HL-60/S4 treated with retinoic acid at 250 ng/mL for 4 days and 3 days (cell line): ENCODE data around the gene ZNF410.
"Not testable (repeated sequence)": the region's sequence is repeated elsewhere in the genome, so short reads cannot be mapped to it uniquely, and the experiment has no call there.

Experiments used
- in situ Hi-C: fragments of 300-500 bp; cut with MboI; formaldehyde crosslinking; loops from 2 replicates; pipeline ENCODE4 v1.7.0; 2022; ENCODE audit warnings: low sequenced_read_pairs

Gene ZNF410

DNA sequence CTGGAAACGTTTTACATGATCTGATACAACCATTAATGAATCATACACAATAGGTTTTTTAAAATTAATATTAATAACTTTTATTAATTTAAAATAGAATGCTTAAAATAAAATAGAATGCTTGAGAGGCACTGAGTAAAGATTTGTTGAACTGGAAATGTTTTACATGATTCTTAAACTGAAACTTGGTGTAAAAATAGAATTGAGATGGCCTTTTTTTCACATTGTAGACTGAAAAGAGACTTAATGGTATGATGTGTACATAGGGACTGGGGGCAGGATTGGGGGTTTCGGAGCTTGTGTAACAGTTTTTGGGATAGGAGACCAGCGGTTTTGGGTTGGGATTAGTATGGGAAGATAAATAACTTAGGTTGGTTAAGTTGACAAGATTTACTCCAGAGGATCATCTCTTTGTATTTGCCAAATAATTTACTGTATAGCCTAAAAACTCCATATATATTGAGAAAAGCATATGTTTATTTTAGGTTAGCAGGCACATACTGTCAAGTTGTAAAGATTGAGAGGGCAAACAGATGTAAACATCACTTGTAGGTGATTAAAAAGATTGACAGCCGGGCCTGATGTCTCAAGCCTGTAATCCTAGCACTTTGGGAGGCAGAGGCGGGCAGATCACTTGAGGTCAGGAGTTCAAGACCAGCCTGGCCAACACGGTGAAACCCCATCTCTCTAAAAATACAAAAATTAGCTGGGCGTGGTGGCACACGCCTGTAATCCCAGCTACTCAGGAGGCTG lies 2.0 kb upstream of the ZNF410 start:
- in situ Hi-C loops: no loop called here

- in situ Hi-C loops: no loop called here
These were observed 608 bp downstream of the ZNF410 start for GRCh38 chr14:73887318-73887616.

- in situ Hi-C loops: no loop called here
These were observed 1.2 kb downstream of the ZNF410 start for GRCh38 chr14:73887694-73888459.

DNA sequence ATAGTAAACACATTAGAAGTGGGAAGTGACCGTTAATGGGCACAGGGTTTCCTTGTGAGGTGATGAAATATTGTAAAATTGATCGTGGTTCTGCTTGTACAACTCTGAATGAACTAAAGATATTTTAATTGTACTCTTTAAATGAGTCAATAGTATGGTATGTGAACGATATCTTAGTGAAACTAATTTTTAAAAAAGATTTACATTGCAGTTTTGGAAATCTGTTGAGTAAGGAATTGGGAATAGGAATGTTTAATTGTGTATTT lies 1.7 kb downstream of the ZNF410 start:
- in situ Hi-C loops: no loop called here

- in situ Hi-C loops: no loop called here
These were observed 2.3 kb downstream of the ZNF410 start for GRCh38 chr14:73888971-73889370.

DNA sequence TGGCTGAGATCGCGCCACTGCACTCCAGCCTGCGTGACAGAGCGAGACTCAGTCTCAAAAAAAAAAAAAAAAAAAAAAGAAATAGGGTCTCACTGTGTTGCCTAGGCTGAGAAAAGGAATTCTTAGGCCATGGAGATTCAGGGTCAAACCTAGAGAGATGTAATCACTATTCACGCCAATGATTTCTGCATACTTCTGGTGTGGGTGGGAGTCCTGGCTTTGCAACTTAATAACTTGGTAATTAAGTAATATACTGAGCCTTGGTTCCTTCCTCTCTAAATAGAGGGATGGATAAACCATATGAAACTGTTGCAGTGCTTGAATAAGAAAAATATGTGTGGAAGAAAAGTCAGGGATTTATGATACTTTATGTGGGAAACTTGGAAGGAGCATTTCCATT lies 2.7 kb downstream of the ZNF410 start:
- in situ Hi-C loops: no loop called here

GRCh38 chr14:73894180-73894687 lies 7.6 kb downstream of the ZNF410 start:
- in situ Hi-C loops: not testable (repeated sequence)

DNA sequence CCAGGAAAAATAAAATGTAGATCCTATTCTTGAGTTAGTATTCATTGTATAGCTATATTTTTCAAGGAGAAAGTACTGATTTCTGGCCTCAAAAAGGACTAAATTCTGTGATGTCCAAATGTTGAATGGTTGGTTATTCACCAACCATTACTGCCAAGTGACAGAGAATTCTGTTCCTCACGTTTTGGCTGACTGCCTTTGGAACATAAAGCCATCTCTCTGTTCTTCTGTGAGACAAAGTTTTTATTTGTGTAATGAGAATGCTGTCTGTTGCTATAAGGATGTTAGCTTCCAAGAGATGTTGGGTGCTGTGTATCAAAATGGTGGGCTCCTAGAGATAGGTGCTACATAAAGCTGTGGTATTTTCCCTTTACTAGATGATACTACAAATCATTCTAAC lies 9.3 kb downstream of the ZNF410 start:
- in situ Hi-C loops: no loop called here

DNA sequence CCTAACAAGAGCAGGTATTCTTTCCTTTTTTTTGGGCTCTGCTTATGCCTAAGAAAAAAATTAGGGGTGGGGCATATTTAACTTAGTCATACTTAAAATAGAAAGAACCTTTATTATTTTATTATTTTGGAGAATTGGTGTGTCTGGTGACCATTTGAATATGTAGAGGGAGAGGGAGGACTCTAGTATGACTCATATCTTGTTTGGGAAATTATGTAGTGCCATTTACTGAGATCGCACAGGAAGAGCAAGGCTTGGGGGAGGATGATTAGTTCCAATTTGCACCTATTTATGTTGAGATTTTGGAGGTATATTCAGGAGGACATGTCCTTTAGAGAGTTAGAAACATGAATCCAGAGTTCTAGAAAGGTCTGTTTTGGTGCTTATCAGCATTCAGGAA lies 9.9 kb downstream of the ZNF410 start:
- in situ Hi-C loops: no loop called here

DNA sequence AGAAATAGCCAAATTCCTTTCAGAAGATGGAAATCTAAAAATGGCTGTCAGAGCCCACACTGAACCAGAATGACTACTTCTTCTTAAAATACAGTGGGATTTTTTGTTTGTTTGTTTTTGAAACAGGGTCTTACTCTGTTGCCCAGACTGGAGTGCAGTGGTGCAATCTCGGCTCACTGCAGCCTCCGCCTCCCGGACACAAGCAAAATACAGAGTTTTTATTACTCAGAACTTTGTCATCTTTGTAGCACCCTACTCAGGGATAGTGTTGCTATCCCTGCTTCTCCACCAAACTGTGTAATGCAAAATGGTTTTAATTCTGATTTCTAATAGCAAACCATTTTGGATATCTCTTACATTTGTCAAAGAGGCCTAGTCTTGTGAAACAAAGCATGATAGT lies 16.4 kb downstream of the ZNF410 start:
- in situ Hi-C loops: no loop called here

DNA sequence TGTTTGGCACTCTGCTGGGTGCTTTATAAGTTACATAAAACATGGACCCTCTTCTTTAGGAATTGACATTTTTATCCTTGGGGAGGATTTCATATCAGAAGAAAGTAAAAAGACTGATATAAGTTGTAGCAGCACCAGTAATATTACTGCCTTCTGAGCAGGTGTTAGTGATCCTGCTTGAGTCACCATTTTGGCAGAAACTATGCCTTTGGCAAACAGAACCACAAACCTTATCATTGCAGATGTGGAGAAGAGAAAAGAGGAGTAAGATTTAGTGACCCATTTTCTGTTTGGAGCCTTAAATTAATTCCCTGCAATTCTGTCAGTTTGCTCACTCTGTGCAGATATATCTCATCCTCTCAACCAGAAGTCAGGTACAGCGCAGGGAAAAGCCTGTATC lies 23.0 kb downstream of the ZNF410 start:
- in situ Hi-C loops: no loop called here

DNA sequence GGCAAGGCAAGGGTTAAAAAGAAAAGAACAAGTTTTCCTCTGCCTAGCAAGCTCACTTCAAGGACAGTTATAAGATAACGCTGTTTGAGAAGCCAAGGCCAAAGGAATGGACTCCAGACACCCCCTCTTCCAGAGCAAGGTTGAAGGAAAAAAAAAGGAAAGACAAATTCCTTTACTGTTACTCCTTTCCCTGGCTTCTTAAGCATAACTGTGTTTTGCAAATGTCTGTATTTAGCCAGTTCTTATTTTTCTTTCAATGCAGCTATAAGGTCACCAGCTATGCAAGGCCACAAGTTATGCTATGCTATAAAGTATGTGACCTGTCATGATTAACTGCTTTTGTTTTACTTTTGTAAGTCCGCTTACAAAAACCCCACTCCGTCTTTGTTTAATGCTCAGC lies 26.6 kb downstream of the ZNF410 start:
- in situ Hi-C loops: no loop called here

- in situ Hi-C loops: no loop called here
These were observed 29.7 kb downstream of the ZNF410 start for GRCh38 chr14:73916324-73916723.

DNA sequence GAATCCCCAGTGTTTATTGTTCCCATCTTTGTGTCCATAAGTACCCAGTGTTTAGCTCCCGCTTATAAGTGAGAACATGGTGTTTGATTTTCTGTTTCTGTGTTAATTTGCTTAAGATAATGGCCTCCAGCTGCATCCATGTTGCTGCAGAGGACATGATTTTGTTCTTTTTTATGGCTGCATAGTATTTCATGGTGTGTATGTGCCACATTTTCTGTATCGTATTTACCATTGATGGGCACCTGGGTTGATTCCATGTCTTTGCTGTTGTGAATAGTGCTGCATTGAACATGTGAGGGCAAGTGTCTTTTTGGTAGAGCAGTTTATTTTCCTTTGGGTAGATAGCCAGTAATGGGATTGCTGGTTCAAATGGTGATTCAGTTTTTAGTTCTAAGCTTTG lies 32.8 kb downstream of the ZNF410 start:
- in situ Hi-C loops: not testable (repeated sequence)

DNA sequence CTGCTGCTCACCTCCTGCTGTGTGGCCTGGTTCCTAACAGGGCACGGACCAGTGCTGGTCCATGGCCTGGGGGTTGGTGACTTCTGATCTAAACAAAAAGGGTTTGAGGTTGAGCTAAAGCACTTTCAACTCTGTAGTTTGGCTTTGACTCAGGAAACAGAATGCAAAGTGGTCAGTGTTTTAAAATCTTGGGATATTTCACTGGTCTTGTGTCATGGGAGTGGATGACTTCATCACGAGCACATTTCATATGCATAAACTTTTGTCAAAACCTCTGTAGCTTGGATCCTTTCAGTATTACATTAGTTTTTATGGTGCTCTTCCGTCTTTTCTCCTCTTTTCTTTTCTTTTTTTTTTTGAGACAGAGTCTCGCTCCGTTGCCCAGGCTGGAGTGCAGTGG lies 37.7 kb downstream of the ZNF410 start:
- in situ Hi-C loops: no loop called here

DNA sequence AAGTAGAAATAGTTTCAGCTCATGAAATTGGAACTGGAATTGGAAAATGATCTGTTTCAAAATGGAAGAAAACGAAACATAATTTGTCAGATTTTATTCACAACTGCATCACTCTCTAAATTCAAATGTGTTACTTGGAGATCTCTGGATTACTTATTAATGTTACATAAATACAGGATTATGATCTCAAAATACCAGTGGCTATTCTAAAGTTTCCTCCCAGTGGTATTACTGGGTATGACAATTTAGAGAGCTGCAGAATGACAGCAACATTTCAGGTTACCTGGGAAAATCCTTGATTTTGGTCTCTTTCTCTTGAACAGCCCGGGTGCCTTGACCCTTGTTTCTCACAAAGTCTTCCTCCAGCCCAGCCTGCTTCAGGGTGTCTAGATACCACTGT lies 49.0 kb downstream of the ZNF410 start:
- in situ Hi-C loops: no loop called here

DNA sequence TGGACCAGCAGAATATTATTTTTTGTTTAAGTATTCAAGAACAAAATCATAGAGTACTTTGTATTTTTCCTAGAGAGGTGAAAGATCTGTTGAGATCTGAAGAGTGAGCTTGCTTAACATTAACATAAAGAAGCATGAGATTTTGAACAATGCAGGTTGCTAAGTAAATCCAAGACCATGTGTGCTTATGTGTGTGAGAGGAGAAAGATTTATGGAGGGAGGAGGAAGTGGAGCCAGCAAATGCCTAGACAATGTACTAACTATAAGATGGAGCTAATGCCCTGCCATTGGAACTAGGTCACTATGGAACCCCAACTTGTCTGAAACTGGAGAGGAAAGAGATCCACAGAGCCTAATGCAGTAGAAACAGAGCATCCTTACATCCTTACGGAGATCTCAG lies 49.9 kb downstream of the ZNF410 start:
- in situ Hi-C loops: no loop called here

- in situ Hi-C loops: no loop called here
These were observed 50.4 kb downstream of the ZNF410 start for GRCh38 chr14:73937012-73937411.

GRCh38 chr14:73942180-73942579 lies 55.5 kb downstream of the ZNF410 start:
- in situ Hi-C loops: no loop called here

DNA sequence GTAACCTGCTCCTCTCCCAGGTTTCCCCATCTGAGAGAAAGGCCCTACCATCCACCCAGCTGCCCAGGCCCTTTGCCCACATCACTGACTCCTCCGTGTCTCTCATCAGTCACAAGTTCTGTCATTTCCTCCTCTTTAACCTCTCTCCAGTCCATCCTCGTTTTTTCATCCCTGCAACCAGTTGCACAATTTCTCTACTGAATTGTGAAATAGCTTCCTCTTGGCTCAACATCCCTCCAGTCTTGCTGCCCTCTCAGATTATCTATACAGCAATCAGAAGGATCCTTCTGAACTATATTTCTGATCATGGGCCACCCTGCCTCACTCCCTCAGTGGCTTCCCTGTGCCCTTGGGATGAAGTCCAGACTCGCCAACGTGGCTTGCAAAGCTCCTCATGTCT lies 56.4 kb downstream of the ZNF410 start:
- in situ Hi-C loops: no loop called here

DNA sequence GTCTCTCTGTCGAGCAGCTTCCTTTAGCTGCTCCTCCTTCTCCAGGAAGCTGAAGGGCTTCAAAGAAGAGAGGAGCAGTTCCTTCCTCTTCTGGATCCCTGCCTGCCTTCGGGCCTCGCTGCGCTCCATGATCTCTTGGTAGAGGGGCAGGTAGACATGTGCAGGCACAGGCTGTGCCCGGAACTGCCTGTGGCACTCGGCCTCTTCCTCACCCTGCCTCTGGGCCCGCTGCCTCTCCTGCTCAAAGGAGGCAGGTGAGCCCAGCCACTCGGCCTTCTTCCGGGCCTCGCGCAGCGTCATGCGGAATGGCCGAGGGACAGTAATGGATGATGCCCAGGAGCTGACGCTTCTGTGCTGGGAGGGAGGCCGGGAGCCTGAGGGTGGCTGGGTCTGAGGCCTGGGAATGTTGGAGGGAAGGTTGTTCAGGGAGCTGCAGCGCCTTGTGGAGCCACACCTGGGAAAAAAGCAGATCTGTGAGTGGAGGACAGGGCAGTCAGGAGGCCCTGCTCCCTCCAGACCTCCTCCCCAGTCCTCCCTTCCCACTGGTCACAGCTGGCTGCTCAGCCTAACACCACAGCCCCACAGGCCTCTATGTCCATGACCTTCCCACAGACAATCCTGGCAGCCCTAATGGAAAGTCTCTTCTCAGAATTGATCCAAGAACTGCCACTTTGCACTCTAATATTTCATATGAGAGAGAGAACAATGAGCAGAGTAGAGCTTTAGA lies 57.9 kb downstream of the ZNF410 start:
- in situ Hi-C loops: no loop called here

GRCh38 chr14:73945159-73945670 lies 58.6 kb downstream of the ZNF410 start:
- in situ Hi-C loops: no loop called here
